Vagina (tissue), 2 donors: Measurements from ENCODE around the gene LY6G6D. TPM values are rescaled to one million over a fixed set of nuclear protein-coding genes. Genes with fewer than 3 reads are reported as not detected.

Source experiments
- DNase-seq, 2 donors: peaks; one replicate each; pipeline ENCODE4 v3.0.0-alpha.2; 2017; ENCODE audit errors: extremely low spot score in 2 of 2
- H3K27ac ChIP-seq: fragments of 200-600 bp; sonication (generic); one replicate; pipeline ENCODE4 v1.5.1; 2019
- H3K27me3 ChIP-seq: fragments of 200-600 bp; sonication (generic); one replicate; pipeline ENCODE4 v1.5.1; 2019
- H3K36me3 ChIP-seq, 2 donors: fragments of 200-600 bp; sonication (generic); one replicate each; pipeline ENCODE4 v1.5.1; 2017 to 2019
- H3K4me1 ChIP-seq: fragments of 200-600 bp; sonication (generic); one replicate; pipeline ENCODE4 v1.5.1; 2019
- H3K4me3 ChIP-seq, 2 donors: fragments of 200-600 bp; sonication (generic); 1 replicate in 1 of 2; 2 replicates in 1 of 2; pipeline ENCODE4 v1.5.1; 2016 to 2019
- H3K9me3 ChIP-seq: fragments of 200-600 bp; sonication (generic); one replicate; pipeline ENCODE4 v1.5.1; 2019
- POLR2A ChIP-seq, 2 donors: fragments of 450-650 bp; IDR thresholded peaks; one replicate each; pipeline ENCODE4 v1.6.1; 2017; ENCODE audit warnings: antibody characterized with exemption in 2 of 2, mild to moderate bottlenecking in 2 of 2, moderate library complexity in 2 of 2
- POLR2AphosphoS5 ChIP-seq, 2 donors: sonication (generic); formaldehyde crosslinking; IDR thresholded peaks; one replicate each; pipeline ENCODE4 v1.9.0; 2017; ENCODE audit warnings: antibody characterized with exemption in 2 of 2, mild to moderate bottlenecking in 2 of 2, low read depth in 1 of 2; ENCODE audit not compliant: insufficient read depth in 1 of 2
- intact Hi-C: fragments of 100-400 bp; cut with DNase I; formaldehyde crosslinking; loops from one replicate; pipeline ENCODE4 v1.15.1; 2023
- total RNA-seq: library from RNA; depleted of rRNA; stranded (reverse); fragments of >200 nt; gene quantifications from one replicate; pipeline ENCODE4 v1.2.3, GENCODE V29; 2016
- TF ChIP-seq, protein P1 (sequence below), 3 experiments: fragments of 450-650 bp in 2 of 3; fragments of 200-600 bp in 1 of 3; sonication (generic) in 1 of 3; IDR thresholded peaks; one replicate each; pipeline ENCODE4 v1.5.1; 2017 to 2019; ENCODE audit warnings: antibody characterized with exemption in 3 of 3, mild to moderate bottlenecking in 2 of 3, moderate library complexity in 2 of 3

LY6G6D gene
- total RNA-seq, 1 donor from 2014 or later, result not detected

- no peaks in the 10 kb centered on the region for H3K27me3 ChIP-seq
- no peak for DNase-seq
- peaks cover 0 to 14% of the 10 kb centered on the region in 2 donors for H3K36me3 ChIP-seq
- no peak within 1 kb of the TSS for H3K27ac ChIP-seq
- no peaks in the 10 kb centered on the region for H3K9me3 ChIP-seq
- TF ChIP-seq, protein P1, sequence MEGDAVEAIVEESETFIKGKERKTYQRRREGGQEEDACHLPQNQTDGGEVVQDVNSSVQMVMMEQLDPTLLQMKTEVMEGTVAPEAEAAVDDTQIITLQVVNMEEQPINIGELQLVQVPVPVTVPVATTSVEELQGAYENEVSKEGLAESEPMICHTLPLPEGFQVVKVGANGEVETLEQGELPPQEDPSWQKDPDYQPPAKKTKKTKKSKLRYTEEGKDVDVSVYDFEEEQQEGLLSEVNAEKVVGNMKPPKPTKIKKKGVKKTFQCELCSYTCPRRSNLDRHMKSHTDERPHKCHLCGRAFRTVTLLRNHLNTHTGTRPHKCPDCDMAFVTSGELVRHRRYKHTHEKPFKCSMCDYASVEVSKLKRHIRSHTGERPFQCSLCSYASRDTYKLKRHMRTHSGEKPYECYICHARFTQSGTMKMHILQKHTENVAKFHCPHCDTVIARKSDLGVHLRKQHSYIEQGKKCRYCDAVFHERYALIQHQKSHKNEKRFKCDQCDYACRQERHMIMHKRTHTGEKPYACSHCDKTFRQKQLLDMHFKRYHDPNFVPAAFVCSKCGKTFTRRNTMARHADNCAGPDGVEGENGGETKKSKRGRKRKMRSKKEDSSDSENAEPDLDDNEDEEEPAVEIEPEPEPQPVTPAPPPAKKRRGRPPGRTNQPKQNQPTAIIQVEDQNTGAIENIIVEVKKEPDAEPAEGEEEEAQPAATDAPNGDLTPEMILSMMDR (IDR thresholded peaks at IDR 0.05), result no peak
- no peak for TF ChIP-seq POLR2A (IDR thresholded peaks at IDR 0.05)
- no peak for TF ChIP-seq POLR2AphosphoS5 (IDR thresholded peaks at IDR 0.05; ENCODE audit: insufficient read depth in 1 of 2, low read depth in 1 of 2)
- intact Hi-C loops, result no loop called here
- peaks cover 32% of the 10 kb centered on the region for H3K4me1 ChIP-seq
- H3K4me3 ChIP-seq, result no peak within 1 kb of the TSS
Measured at GRCh38 chr6:31723245-31723979, 8.3 kb downstream of the LY6G6D start, which contains the start of gene MPIG6B. Gene MPIG6B, plus strand, starts transcription at chr6:31723373. Its CDS starts 11 bp downstream, at chr6:31723384.

GRCh38 chr6:31723980-31724691 lies 9.0 kb downstream of the LY6G6D start:
- Histone ChIP-seq H3K9me3 (no peaks in the 10 kb centered on the region), H3K36me3 (peaks cover 0 to 14% of the 10 kb centered on the region in 2 donors), H3K4me3 (no peak overlapping the region), H3K4me1 (peaks cover 32% of the 10 kb centered on the region), H3K27ac (no peak overlapping the region), H3K27me3 (no peaks in the 10 kb centered on the region)
- intact Hi-C loops, result no loop called here
- no peak for DNase-seq
- TF ChIP-seq, protein P1 (IDR thresholded peaks at IDR 0.05), result no peak
- no peak for TF ChIP-seq POLR2A (IDR thresholded peaks at IDR 0.05)
- no peak for TF ChIP-seq POLR2AphosphoS5 (IDR thresholded peaks at IDR 0.05; ENCODE audit: insufficient read depth in 1 of 2, low read depth in 1 of 2)

- H3K4me1 ChIP-seq, result peaks cover 36% of the 10 kb centered on the region
- no peak for TF ChIP-seq POLR2A (IDR thresholded peaks at IDR 0.05)
- TF ChIP-seq, protein P1 (IDR thresholded peaks at IDR 0.05), result no peak
- TF ChIP-seq POLR2AphosphoS5 (IDR thresholded peaks at IDR 0.05; ENCODE audit: insufficient read depth in 1 of 2, low read depth in 1 of 2), result peak in 1 of 2 donors; percentile 15
Measured at GRCh38 chr6:31725502-31726350, 10.6 kb downstream of the LY6G6D start.

GRCh38 chr6:31727034-31727716 lies 12.0 kb downstream of the LY6G6D start:
- no peak overlapping the region for H3K4me3 ChIP-seq
- DNase-seq, result no peak
- H3K4me1 ChIP-seq, result peaks cover 39% of the 10 kb centered on the region
- intact Hi-C loops, result loop anchor here (5.0 kb wide), 1 partner anchor 105 kb away; no protein-coding TSS in a partner anchor
- H3K27me3 ChIP-seq, result no peaks in the 10 kb centered on the region
- no peaks in the 10 kb centered on the region for H3K9me3 ChIP-seq
- TF ChIP-seq POLR2A (IDR thresholded peaks at IDR 0.05) (no peak), POLR2AphosphoS5 (IDR thresholded peaks at IDR 0.05; ENCODE audit: insufficient read depth in 1 of 2, low read depth in 1 of 2) (no peak)
- TF ChIP-seq, protein P1 (IDR thresholded peaks at IDR 0.05), result no peak
- H3K36me3 ChIP-seq, result peaks cover 0 to 26% of the 10 kb centered on the region in 2 donors
- peak overlapping the region; percentile 99 for H3K27ac ChIP-seq

More at GRCh38 chr6:31725502-31726350, 10.6 kb downstream of the LY6G6D start:
- H3K27ac ChIP-seq, result no peak overlapping the region
- intact Hi-C loops, result loop anchor here (5.0 kb wide), 1 partner anchor 107 kb away; no protein-coding TSS in a partner anchor
- no peak for DNase-seq
- H3K4me3 ChIP-seq, result no peak overlapping the region
- no peaks in the 10 kb centered on the region for H3K9me3 ChIP-seq
- peaks cover 0 to 14% of the 10 kb centered on the region in 2 donors for H3K36me3 ChIP-seq
- H3K27me3 ChIP-seq, result no peaks in the 10 kb centered on the region
